GM21528 (cell line): ENCODE results near the gene CELSR1.

Experiments used
- ATAC-seq: cut with Tn5 transposase; IDR thresholded peaks from one replicate; pipeline ENCODE4 v1.9.1; 2021; ENCODE audit warnings: mild to moderate bottlenecking, moderate library complexity; ENCODE audit not compliant: unreplicated experiment, low FRiP score

Gene CELSR1

GRCh38 chr22:46371623-46372226 is 165.7 kb downstream of the CELSR1 start:
- ATAC-seq, result no peak

- ATAC-seq, result no peak
Measured at GRCh38 chr22:46370584-46371291, 166.7 kb downstream of the CELSR1 start.

- no peak for ATAC-seq
Measured at GRCh38 chr22:46369716-46370583, 167.5 kb downstream of the CELSR1 start.

GRCh38 chr22:46368871-46369715 is 168.3 kb downstream of the CELSR1 start:
- ATAC-seq, result no peak

- no peak for ATAC-seq
Measured at GRCh38 chr22:46368422-46368821, 169.0 kb downstream of the CELSR1 start.

- no peak for ATAC-seq
Measured at GRCh38 chr22:46367707-46368191, 169.7 kb downstream of the CELSR1 start.

- ATAC-seq, result no peak
Measured at GRCh38 chr22:46366801-46367706, 170.4 kb downstream of the CELSR1 start.

GRCh38 chr22:46366327-46366731 is 171.1 kb downstream of the CELSR1 start:
- no peak for ATAC-seq

GRCh38 chr22:46365166-46365624 is 172.2 kb downstream of the CELSR1 start:
- no peak for ATAC-seq

GRCh38 chr22:46364341-46365165 is 172.9 kb downstream of the CELSR1 start:
- no peak for ATAC-seq

GRCh38 chr22:46363611-46364321 is 173.7 kb downstream of the CELSR1 start:
- no peak for ATAC-seq

GRCh38 chr22:46362934-46363515 is 174.4 kb downstream of the CELSR1 start:
- ATAC-seq, result no peak

GRCh38 chr22:46362203-46362933 is 175.1 kb downstream of the CELSR1 start:
- ATAC-seq, result no peak

- no peak for ATAC-seq
Measured at GRCh38 chr22:46361826-46362202, 175.6 kb downstream of the CELSR1 start.

GRCh38 chr22:46360891-46361290 is 176.5 kb downstream of the CELSR1 start:
- ATAC-seq, result no peak

GRCh38 chr22:46360097-46360496 is 177.3 kb downstream of the CELSR1 start:
- no peak for ATAC-seq

GRCh38 chr22:46359362-46359761 is 178.1 kb downstream of the CELSR1 start:
- no peak for ATAC-seq
